Stimulated activated CD4-positive, alpha-beta T cell treated with anti-CD3 and anti-CD28 coated beads, Interleukin-15, amount 100 ng/mL, for 1 hour (primary cell): ENCODE results near the gene IKZF2.

Experiments used
- DNase-seq, 2 donors: peaks; one replicate each; pipeline ENCODE4 v3.0.0-alpha.2; 2020; ENCODE audit warnings: low read depth in 1 of 2, low spot score in 1 of 2

Gene IKZF2

GRCh38 chr2:213151437-213152064 lies at the start of gene IKZF2:
Gene IKZF2 (minus strand): TSS chr2:213151612. CDS start chr2:213148629, 2,983 bp downstream.
- peak; percentile 12 to 48 for DNase-seq

DNA sequence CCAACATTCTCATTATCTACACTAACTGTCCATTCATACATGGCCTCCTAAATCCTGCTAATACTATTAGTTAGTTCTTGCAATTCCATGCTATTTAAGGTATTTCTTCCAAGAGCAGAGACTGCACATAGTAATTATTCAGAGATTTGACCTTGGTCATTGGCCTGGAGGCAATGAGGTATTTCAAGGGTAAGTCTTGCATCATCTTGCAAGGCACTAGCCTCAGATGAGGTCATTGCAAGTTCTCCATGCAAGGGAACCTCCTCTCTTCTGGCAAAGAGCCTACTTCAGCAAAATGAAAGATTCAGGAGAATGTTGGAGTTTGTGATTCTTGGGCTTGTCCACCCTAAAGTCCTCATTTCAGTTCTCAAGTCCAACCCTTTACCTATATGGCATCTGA lies 48.5 kb upstream of the IKZF2 start:
- DNase-seq: no peak

DNA sequence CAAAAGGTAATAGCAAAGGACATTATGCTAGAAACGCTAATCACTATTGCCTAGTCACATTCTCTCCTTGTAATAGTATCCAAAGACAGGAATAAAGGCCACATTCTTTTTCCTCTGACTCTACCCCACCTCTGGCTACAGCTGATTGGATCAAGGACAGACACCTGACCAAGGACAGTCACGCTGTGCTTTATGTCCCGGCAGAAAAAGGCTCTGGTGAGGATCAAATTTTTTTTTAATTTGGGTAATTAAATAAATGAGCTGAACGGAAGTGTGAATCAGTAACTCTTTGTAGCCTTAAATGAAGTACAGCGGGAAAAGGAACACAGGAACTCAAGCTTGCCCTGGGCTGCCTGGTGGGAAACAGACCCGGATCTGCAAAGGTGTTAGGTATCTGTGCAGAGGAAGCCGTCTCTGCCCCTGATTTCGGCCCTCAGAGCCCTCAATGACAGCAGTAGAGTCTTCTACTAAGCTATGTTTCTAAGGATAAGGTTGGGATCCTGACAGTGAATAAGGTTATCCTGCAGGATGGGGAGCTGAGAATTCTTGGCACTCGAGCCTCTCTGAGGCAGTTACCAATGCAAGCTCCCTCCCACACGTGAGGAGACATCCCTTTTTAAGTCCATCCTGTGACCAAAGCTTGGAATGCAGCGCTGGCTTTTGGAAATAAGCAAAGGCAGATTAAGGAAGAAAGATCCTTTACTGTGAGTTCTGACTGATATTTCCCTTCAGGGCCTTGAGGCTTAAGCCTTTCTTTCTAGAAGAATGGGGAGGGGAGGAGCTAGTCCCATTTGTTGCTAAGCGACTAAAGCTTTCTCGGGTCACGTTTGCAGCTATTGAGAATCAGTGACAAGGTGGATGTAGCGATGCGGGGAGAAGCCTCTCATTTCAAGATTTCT lies 37.8 kb upstream of the IKZF2 start:
- no peak for DNase-seq

GRCh38 chr2:213188533-213188867 lies 37.1 kb upstream of the IKZF2 start:
- DNase-seq: no peak

DNA sequence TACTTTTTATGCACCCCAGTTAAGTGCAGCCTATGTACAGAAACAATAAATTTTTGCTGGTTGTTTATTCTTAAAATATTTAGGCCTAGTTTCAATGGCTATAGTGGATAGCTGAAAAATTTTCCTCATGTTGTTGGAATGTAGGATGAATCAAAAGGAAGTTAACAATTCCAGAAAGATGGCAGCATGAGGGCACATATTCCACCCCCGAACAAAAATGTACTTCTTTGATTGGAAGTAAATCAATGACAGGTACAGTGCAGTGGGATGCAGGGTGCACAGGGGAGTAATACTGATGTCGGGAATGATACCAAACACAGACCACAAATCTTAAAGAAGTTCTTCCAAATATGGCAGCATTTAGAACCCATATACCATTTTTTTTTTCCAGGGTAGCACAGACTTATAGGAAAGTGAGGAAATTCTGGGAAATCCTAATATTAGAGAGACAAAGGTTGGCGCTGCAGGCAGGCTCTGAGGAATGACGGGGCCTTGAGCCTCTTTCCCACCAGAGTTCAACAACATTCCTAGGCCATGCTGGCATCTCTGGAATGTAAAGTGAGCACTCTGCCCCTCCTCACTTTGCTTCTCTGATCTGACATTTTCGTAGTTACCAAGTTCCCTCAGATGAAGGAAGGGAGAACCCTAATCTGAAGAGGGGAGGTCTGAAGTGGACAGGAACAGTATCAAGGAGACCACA lies 36.6 kb upstream of the IKZF2 start:
- no peak for DNase-seq

- DNase-seq: no peak
These were observed 36.0 kb upstream of the IKZF2 start for GRCh38 chr2:213187386-213187785.

DNA sequence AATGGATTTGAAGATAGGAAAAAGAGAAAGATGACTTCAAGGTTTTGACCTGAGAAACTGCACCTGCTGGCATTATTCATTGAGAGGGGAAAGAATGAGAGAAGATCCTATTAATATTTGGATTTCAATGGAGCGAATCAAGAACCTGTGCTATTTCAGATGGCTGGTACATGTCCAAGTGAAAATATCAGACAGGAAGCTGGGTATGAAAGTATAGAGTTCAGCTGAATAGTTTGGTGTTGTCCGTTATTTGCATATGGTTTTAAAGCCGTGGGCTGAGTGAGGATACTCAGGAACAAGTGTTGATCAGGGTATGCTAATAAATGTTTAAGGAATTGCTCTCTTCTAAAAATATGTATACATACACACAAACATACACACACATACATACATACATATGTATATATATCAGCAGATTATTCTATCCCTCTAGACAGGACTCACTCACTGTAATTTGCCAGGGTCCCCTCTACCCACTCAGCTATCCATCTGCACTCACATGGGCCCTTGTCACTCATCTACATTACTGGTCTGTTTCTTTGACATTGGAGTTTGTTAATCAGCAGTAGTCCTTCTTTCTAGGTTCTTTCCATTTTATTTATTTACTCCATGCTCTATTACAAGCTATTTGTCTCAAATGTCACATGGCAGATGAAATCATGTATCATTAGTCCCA lies 33.9 kb upstream of the IKZF2 start:
- DNase-seq: no peak

- DNase-seq: no peak
These were observed 30.3 kb upstream of the IKZF2 start for GRCh38 chr2:213181712-213182111.

DNA sequence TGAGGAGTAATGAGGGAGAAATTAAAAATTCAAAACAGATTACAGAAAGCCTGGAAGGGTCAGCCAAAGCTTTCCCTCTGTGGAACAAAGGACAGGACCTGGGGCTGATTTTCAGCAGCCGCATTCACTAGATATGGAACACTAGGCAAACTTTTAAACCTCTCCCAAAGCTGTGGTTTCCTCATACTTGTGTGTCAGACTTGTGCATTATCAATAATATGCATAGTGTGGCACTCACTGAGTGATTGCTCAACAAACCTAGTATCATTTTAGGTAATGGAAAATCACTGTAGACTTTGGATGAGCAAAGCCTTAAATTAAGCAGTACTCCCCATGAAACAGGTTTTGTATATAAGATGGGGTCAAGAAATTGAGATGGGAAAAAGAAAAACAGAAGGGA lies 26.3 kb upstream of the IKZF2 start:
- DNase-seq: no peak

- no peak for DNase-seq
These were observed 24.3 kb upstream of the IKZF2 start for GRCh38 chr2:213175673-213176247.

GRCh38 chr2:213172641-213173040 lies 21.2 kb upstream of the IKZF2 start:
- DNase-seq: no peak

DNA sequence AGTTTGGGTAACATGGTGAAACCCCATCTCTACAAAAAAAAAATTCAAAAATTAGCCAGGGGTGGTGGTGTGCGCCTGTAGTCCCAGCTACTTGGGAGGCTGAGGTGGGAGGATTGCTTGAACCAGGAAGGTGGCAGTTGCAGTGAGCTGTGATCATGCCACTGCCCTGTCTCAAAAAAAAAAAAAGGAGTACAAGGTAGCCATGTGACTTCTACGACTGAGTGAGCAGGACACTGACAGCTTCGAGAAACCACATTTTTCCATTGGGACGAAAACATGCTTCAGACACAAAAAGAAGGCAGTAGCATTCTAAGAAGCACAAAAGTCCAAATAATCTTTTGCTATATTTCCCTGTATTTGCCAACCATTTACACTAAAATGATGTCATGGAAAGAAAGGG lies 19.7 kb upstream of the IKZF2 start:
- DNase-seq: no peak

DNA sequence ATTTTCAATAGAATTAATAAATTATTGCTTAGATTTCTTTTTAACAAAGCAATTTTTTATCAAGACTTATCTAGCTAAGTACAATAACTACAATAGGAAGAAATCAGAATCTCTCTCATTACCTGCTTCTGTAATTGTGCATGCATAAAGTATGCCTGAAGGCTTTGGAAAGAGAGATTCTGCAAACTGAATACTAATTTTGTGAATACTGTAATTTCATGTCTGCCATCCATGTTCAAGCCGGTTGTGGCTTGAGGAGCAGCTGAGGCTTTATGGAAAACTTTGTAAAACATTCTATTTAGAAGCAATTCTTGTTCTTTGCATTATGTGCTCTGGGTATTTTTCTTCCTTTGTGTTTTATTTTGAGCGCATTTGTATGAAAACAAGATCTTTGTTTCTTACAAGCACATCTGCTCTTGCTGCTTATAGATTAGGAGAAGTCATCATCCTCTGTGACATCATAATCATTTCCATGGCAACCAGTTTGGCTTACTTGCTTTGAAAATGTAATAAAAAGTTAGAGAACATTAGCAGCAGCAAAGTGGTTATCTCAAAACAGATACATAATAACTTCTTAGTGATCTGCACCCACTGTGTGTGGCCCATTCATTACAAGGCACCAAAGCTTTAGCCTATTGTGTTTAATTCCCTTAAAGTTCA lies 16.0 kb upstream of the IKZF2 start:
- DNase-seq: no peak

GRCh38 chr2:213166109-213166508 lies 14.7 kb upstream of the IKZF2 start:
- no peak for DNase-seq

DNA sequence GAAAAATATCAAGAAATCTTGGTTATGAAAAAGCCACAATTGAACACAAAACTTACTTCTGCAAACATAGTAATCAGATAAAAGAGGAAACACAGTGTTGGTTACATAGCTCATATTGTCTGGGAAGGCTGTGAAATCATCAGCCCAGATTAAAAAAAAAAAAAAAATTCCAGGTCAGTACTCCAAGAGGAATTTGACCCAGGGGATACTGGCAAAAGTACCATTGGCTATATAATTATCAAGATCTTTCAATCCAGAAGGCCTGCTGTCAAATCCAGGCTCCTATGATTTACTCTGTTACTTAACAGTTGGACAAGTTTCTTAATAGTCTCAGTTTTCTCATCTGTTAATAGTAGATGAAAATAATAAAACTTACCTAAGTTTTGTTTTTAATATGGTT lies 12.9 kb upstream of the IKZF2 start:
- DNase-seq: no peak

- DNase-seq: no peak
These were observed 11.2 kb upstream of the IKZF2 start for GRCh38 chr2:213162516-213163118.

- no peak for DNase-seq
These were observed 10.5 kb upstream of the IKZF2 start for GRCh38 chr2:213161759-213162515.

- DNase-seq: no peak
These were observed 8.4 kb upstream of the IKZF2 start for GRCh38 chr2:213159768-213160167.

DNA sequence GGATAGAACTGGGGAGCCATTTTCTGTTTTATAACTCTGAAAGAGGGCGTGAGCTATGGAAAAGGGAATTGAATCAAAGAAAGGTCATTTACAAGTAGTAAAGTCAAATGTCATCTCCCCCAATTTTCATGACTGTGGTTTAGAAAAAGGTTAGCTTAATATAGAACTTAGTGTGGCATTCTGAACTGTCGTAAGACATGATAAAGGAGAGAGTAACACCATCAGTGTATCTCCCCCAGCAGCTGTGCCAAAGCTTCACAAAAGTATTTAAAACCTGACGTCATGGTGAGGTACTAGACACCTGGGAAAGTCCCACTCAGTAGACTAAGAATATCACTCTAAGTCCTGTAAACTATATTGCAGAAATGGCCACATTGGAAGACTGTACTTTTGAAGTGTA lies 5.8 kb upstream of the IKZF2 start:
- DNase-seq: no peak

DNA sequence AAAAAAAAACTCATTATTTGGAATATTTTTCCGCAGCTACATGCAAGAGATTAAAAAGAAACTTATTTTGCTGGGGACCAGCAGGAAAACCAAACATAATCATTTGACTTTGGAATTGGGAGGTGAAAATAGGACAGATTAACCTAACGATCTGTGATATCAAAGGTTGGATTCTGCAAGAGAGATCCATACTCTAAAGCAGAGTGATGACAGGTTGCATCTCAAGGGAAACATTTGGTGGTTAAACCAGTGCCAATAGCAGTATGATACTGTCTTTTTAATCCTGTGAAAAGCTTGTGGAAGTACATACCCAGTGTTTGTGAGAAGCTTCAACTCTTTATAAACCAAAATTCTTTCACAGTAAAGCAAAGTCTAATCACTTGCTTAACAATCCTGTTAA lies 5.3 kb upstream of the IKZF2 start:
- DNase-seq: no peak
